ENCODE data around the gene PTPRE.

PTPRE gene

GRCh38 chr10:127959428-127959827, 52.5 kb downstream of the PTPRE start:
- DNase-seq = no peak

GRCh38 chr10:127961071-127961470, 54.2 kb downstream of the PTPRE start:
- no peak for DNase-seq

GRCh38 chr10:127962205-127962604, 55.3 kb downstream of the PTPRE start:
- no peak for DNase-seq

GRCh38 chr10:127963136-127963535, 56.2 kb downstream of the PTPRE start:
- DNase-seq = no peak

- no peak for DNase-seq
These were observed 57.7 kb downstream of the PTPRE start for GRCh38 chr10:127964621-127965020.

- DNase-seq = no peak
These were observed 60.0 kb downstream of the PTPRE start for GRCh38 chr10:127966875-127967274.

- no peak for DNase-seq
These were observed 61.1 kb downstream of the PTPRE start for GRCh38 chr10:127968027-127968441.

GRCh38 chr10:127968659-127969058, 61.8 kb downstream of the PTPRE start:
- no peak for DNase-seq

GRCh38 chr10:127971101-127971946, 64.4 kb downstream of the PTPRE start:
- no peak for DNase-seq

GRCh38 chr10:127971963-127972615, 65.2 kb downstream of the PTPRE start:
- no peak for DNase-seq

- DNase-seq = no peak
These were observed 66.0 kb downstream of the PTPRE start for GRCh38 chr10:127972751-127973357.

GRCh38 chr10:127973791-127974311, 66.9 kb downstream of the PTPRE start:
- no peak for DNase-seq

- DNase-seq = no peak
These were observed 68.0 kb downstream of the PTPRE start for GRCh38 chr10:127974911-127975310.

GRCh38 chr10:127976286-127976685, 69.4 kb downstream of the PTPRE start:
- no peak for DNase-seq

- no peak for DNase-seq
These were observed 69.9 kb downstream of the PTPRE start for GRCh38 chr10:127976701-127977356.

- no peak for DNase-seq
These were observed 70.6 kb downstream of the PTPRE start for GRCh38 chr10:127977357-127978009.

GRCh38 chr10:127978481-127978880, 71.6 kb downstream of the PTPRE start:
- DNase-seq = no peak

GRCh38 chr10:127979045-127979444, 72.1 kb downstream of the PTPRE start:
- no peak for DNase-seq

GRCh38 chr10:127979566-127979965, 72.7 kb downstream of the PTPRE start:
- no peak for DNase-seq

GRCh38 chr10:127980898-127981297, 74.0 kb downstream of the PTPRE start:
- DNase-seq = no peak

GRCh38 chr10:127982601-127983000, 75.7 kb downstream of the PTPRE start:
- no peak for DNase-seq

- DNase-seq = no peak
These were observed 76.6 kb downstream of the PTPRE start for GRCh38 chr10:127983344-127984100.

All from stimulated activated CD4-positive, alpha-beta T cell treated with anti-CD3 and anti-CD28 coated beads, Interleukin-4, amount 100 ng/mL, for 4 hours (primary cell).